ENCODE results near the gene ARFGEF3.

ARFGEF3 gene

DNA sequence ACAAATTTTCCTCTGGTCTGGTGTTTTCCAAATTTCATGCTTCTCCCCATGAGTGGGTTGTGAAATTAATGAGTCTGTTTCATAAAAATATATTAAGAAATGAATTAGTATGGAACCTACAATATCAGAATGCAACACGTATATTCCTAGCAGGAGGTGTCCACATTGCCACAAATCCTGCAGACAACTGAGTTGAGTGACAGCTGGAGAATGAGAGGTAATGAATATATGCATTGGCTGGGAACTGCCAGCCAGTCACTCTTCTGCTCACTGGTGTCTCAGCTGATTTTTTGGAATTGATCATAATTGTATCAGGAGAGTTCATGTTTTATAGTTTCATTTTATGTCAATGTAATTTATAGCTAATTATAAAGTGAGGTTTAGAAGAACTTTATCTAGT lies 6.3 kb upstream of the ARFGEF3 start:
- no peak for FAIRE-seq
- DNase-seq (ENCODE audit: insufficient read length, low spot score) = no peak
- TF ChIP-seq, protein P1, sequence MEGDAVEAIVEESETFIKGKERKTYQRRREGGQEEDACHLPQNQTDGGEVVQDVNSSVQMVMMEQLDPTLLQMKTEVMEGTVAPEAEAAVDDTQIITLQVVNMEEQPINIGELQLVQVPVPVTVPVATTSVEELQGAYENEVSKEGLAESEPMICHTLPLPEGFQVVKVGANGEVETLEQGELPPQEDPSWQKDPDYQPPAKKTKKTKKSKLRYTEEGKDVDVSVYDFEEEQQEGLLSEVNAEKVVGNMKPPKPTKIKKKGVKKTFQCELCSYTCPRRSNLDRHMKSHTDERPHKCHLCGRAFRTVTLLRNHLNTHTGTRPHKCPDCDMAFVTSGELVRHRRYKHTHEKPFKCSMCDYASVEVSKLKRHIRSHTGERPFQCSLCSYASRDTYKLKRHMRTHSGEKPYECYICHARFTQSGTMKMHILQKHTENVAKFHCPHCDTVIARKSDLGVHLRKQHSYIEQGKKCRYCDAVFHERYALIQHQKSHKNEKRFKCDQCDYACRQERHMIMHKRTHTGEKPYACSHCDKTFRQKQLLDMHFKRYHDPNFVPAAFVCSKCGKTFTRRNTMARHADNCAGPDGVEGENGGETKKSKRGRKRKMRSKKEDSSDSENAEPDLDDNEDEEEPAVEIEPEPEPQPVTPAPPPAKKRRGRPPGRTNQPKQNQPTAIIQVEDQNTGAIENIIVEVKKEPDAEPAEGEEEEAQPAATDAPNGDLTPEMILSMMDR (IDR thresholded peaks at IDR 0.05; ENCODE audit: insufficient read depth, missing control alignments) = no peak

DNA sequence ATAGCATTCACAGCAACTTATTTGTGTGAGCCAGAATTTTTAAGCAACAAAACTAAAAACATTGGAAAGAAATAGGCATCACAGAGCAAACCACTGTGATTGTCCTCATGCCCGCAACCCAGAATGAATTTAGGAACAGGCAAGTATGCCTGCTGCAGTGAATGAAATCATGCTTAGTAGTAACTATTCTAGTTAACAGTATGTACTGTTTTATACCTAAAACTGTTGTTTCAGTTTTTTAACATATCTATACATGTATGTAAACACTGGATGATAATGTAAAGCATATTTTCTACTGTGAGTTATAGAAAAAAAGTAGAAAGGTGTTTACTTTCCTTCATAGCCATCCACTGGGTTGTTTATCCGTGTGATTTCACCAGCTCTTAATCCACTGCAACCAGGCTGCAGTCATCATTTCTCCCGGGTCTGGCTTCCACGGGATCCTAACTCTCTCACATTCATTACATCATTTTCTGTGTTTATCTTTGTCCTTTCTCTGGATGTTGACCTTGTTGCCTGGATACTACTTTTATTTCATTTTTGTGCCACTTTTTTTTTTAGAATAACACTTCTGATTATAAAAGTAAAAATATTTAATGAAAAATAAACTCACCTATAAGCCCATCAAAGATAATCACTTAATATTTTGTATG lies 3.6 kb upstream of the ARFGEF3 start:
- TF ChIP-seq, protein P1 (IDR thresholded peaks at IDR 0.05; ENCODE audit: insufficient read depth, missing control alignments) = no peak
- FAIRE-seq (no peak), DNase-seq (ENCODE audit: insufficient read length, low spot score) (no peak)

DNA sequence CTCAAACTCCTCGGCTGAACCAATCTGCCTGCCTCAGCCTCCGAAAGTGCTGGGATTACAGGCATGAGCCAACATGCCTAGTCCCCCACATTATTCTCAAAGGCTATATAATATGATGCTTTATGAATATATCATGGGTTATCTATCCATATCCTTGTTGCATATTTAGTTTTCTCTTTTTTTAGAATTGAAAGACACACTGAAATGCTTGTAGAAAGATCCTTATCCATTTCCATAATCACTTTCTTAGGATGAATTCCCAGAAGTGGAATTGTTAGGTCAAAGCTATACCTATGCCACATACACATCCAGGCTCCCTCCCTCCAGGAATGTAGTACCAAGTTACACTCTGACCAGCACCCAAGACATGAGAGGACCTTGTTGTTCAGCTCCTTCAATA lies 2.5 kb upstream of the ARFGEF3 start:
- DNase-seq (ENCODE audit: insufficient read length, low spot score) (no peak), FAIRE-seq (no peak)
- TF ChIP-seq, protein P1 (IDR thresholded peaks at IDR 0.05; ENCODE audit: insufficient read depth, missing control alignments) = no peak

DNA sequence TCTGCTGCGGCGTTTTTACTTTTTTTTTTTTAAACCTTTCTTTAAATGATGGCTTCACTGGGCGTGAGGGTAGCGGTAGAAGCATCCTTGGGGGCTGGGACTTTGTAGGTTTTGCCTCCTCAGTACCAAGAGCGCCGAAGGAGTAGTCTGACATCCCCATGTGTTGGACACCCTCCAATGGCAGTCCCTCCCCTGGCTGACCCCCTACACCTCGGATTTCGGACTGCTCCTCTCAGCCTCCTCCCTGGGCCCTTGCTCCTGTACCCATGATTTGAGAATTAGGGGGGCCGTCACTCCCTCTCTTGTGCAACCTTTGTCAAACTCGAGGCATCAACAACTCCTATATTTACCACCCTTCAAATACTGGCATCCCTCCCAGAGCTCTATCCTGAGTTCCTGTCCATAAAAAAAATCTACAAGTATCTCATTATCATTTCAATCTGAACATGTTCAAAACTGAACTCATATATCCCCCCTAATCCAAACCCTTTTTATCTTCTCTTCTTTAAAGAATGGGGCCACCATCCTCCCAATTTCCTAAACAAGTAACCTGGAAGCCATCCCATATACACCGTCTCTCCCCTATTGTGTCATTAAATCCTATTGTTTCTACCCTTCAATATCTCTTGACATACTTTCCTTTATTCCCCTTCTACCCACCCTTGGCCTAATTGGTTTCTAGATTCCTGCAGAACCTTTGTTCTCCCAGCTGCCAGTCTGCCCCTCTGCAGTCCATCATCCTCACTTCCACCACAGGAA lies 1.2 kb upstream of the ARFGEF3 start:
- FAIRE-seq = no peak
- TF ChIP-seq, protein P1 (IDR thresholded peaks at IDR 0.05; ENCODE audit: insufficient read depth, missing control alignments) = no peak
- no peak for DNase-seq (ENCODE audit: insufficient read length, low spot score)

DNA sequence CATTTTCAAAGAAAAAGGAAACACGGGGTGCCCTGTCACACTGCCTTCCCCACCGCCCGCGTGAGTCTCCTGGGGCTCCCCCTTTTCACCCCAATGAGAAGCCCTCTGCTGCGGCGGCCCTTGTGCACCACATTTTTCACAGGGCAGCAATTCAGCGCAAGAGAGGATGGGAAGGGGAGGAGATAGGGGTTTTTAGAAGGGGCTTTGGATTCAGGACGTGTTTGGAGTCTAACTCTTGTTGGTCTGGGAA lies 726 bp upstream of the ARFGEF3 start:
- FAIRE-seq = no peak
- TF ChIP-seq, protein P1 (IDR thresholded peaks at IDR 0.05; ENCODE audit: insufficient read depth, missing control alignments) = no peak
- no peak for DNase-seq (ENCODE audit: insufficient read length, low spot score)

DNA sequence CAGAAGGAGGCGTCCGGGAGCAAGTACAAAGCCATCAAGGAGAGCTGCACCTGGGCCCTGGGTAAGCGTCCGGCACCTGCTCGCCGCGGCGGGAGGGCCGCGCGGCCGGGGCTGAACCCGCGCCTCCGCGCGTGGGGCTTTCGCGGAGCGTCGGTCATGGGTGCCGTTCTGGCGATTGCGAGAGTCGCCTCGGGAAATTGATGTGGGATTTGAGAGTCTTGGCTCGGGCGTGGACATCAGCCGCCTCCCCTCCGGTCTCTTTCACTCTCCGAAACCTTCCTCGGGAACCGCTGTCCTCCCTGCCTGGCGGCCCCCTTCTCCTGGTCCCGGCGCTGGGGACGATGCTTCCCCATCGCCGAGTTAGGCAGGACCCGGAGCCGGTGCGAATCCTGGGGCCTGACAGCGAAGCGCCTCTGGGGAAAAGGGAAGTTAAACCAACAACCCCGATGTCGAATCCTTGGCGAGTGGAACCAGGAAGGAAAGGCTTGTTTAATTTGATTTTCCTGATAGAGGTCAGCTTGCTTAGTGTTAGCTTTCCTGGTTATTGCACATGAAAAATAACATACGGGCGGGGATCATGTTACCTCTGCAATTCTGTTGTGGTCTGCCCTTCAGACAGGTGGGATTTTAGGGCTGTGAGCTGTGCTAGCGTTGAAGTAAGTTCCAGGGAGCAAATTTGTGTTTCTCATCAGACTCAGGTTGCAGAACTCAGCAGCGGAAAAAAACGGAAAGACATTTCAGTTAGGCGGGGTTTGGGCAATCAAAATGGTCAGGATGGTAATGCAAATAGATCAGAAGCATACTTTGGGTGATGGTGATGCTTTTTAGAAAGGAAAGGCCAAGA lies 594 bp downstream of the ARFGEF3 start:
- DNase-seq (ENCODE audit: insufficient read length, low spot score) = peak; percentile 20
- TF ChIP-seq, protein P1 (IDR thresholded peaks at IDR 0.05; ENCODE audit: insufficient read depth, missing control alignments) = no peak
- FAIRE-seq = no peak

Data from D721Med (cell line).